Panc1 (cell line): ENCODE results near the gene KAZN.

Source experiments
- CTCF ChIP-seq: fragments of 450-650 bp; IDR thresholded peaks from 2 replicates; pipeline ENCODE4 v1.5.1; 2017; ENCODE audit warnings: mild to moderate bottlenecking
- POLR2AphosphoS5 ChIP-seq: IDR thresholded peaks from 2 replicates; pipeline ENCODE4 v1.6.1; 2012; ENCODE audit warnings: mild to moderate bottlenecking, low read depth, low read length, moderate library complexity
- REST ChIP-seq, 2 experiments: IDR thresholded peaks; 2 replicates each; pipeline ENCODE4 v1.6.1; 2011 to 2012; ENCODE audit warnings: low read depth in 2 of 2, control low read depth in 1 of 2, low read length in 1 of 2, mild to moderate bottlenecking in 1 of 2, moderate library complexity in 1 of 2; ENCODE audit not compliant: insufficient read depth in 1 of 2

GRCh38 chr1:15077384-15077783 is 478.9 kb downstream of the KAZN start:
- TF ChIP-seq REST (IDR thresholded peaks at IDR 0.05; ENCODE audit: insufficient read depth in 1 of 2, low read depth in 2 of 2, low read length in 1 of 2) (no peak), CTCF (no peak), POLR2AphosphoS5 (no peak)
